MM.1S (cell line): Measurements from ENCODE around the gene SCFD2.

Source experiments
- EZH2phosphoT487 ChIP-seq: fragments of 300-600 bp; sonication (generic); IDR thresholded peaks from 2 replicates; pipeline ENCODE4 v1.6.1; 2018; ENCODE audit warnings: antibody characterized with exemption, low read length
- TF ChIP-seq, protein P1 (sequence below): fragments of 300-600 bp; sonication (generic); IDR thresholded peaks from 2 replicates; pipeline ENCODE4 v1.5.1; 2016; ENCODE audit warnings: antibody characterized with exemption, low read length, mixed read lengths

- TF ChIP-seq, protein P1, sequence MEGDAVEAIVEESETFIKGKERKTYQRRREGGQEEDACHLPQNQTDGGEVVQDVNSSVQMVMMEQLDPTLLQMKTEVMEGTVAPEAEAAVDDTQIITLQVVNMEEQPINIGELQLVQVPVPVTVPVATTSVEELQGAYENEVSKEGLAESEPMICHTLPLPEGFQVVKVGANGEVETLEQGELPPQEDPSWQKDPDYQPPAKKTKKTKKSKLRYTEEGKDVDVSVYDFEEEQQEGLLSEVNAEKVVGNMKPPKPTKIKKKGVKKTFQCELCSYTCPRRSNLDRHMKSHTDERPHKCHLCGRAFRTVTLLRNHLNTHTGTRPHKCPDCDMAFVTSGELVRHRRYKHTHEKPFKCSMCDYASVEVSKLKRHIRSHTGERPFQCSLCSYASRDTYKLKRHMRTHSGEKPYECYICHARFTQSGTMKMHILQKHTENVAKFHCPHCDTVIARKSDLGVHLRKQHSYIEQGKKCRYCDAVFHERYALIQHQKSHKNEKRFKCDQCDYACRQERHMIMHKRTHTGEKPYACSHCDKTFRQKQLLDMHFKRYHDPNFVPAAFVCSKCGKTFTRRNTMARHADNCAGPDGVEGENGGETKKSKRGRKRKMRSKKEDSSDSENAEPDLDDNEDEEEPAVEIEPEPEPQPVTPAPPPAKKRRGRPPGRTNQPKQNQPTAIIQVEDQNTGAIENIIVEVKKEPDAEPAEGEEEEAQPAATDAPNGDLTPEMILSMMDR: no peak
- TF ChIP-seq EZH2phosphoT487: no peak
Measured at GRCh38 chr4:53119680-53120079, 246.2 kb downstream of the SCFD2 start.
